HEK293 (cell line): ENCODE results near the gene TANC1.
A peak's percentile ranks its signal among the peaks of the same experiment; 100 is the strongest.

Experiments
- CTCF ChIA-PET: fragments of 350-600 bp; formaldehyde crosslinking; extraction: SDS; loops from one replicate; lab custom pipeline; 2021; ENCODE audit warnings: antibody characterized with exemption; lab: Yijun Ruan, JAX
- POLR2A ChIA-PET: fragments of 300-600 bp; formaldehyde crosslinking; extraction: SDS; loops from one replicate; lab custom pipeline; 2020; ENCODE audit warnings: antibody characterized with exemption, inconsistent platforms; lab: Yijun Ruan, JAX
- H3K27ac ChIP-seq: fragments of 200-500 bp; sonication (Bioruptor generic); 2 replicates; pipeline ENCODE4 v1.5.1; 2014; ENCODE audit warnings: low read depth, low read length, control low read depth, inconsistent platforms; ENCODE audit errors: extremely low read depth
- H3K36me3 ChIP-seq, 2 experiments: fragments of 200-500 bp in 1 of 2; sonication (Bioruptor generic) in 1 of 2; 1 replicate in 1 of 2; 2 replicates in 1 of 2; pipeline ENCODE4 v1.5.1; 2014 to 2017; ENCODE audit warnings: inconsistent platforms in 2 of 2, low read length in 2 of 2; ENCODE audit not compliant: control insufficient read depth in 2 of 2, insufficient read depth in 1 of 2
- H3K4me1 ChIP-seq: fragments of 200-500 bp; sonication (Bioruptor generic); 2 replicates; pipeline ENCODE4 v1.5.1; 2014; ENCODE audit warnings: mild to moderate bottlenecking, low read length, inconsistent platforms; ENCODE audit not compliant: control insufficient read depth, insufficient read depth
- H3K4me3 ChIP-seq: 2 replicates; pipeline ENCODE4 v1.5.1; 2011; ENCODE audit warnings: low read depth, mild to moderate bottlenecking, control low read depth, low read length, moderate library complexity
- H3K9me3 ChIP-seq: fragments of 200-500 bp; sonication (Bioruptor generic); 2 replicates; pipeline ENCODE4 v1.5.1; 2014; ENCODE audit warnings: low read depth, low read length, inconsistent platforms; ENCODE audit not compliant: control insufficient read depth, insufficient read depth
- KLF1 ChIP-seq: fragments of 450-650 bp; formaldehyde crosslinking; IDR thresholded peaks from 2 replicates; pipeline ENCODE4 v1.5.1; 2016; ENCODE audit warnings: missing biosample characterization, missing genetic modification characterization
- KLF10 ChIP-seq: fragments of 450-650 bp; IDR thresholded peaks from 2 replicates; pipeline ENCODE4 v1.5.1; 2018; ENCODE audit warnings: missing biosample characterization, mild to moderate bottlenecking, missing genetic modification characterization
- PRDM10 ChIP-seq: fragments of 450-650 bp; formaldehyde crosslinking; IDR thresholded peaks from 2 replicates; pipeline ENCODE4 v1.5.1; 2016; ENCODE audit warnings: missing biosample characterization, missing genetic modification characterization
- SP3 ChIP-seq: fragments of 450-650 bp; formaldehyde crosslinking; IDR thresholded peaks from 2 replicates; pipeline ENCODE4 v1.5.1; 2016; ENCODE audit warnings: missing biosample characterization, missing genetic modification characterization
- TRIM28 ChIP-seq: IDR thresholded peaks from 2 replicates; pipeline ENCODE4 v1.6.1; 2011; ENCODE audit warnings: low read length, control low read depth, borderline replicate concordance
- ZFP3 ChIP-seq: fragments of 450-650 bp; formaldehyde crosslinking; IDR thresholded peaks from 2 replicates; pipeline ENCODE4 v1.5.1; 2016; ENCODE audit warnings: low read depth, missing biosample characterization, missing genetic modification characterization
- ZNF112 ChIP-seq: fragments of 450-650 bp; formaldehyde crosslinking; IDR thresholded peaks from 2 replicates; pipeline ENCODE4 v1.5.0; 2017; ENCODE audit warnings: missing biosample characterization, missing genetic modification characterization
- ZNF114 ChIP-seq: fragments of 450-650 bp; formaldehyde crosslinking; IDR thresholded peaks from 2 replicates; pipeline ENCODE4 v1.5.0; 2017; ENCODE audit warnings: missing biosample characterization, missing genetic modification characterization
- ZNF16 ChIP-seq: fragments of 450-650 bp; formaldehyde crosslinking; IDR thresholded peaks from 2 replicates; pipeline ENCODE4 v1.5.1; 2016; ENCODE audit warnings: low read depth, missing biosample characterization, missing genetic modification characterization
- ZNF169 ChIP-seq: fragments of 450-650 bp; formaldehyde crosslinking; IDR thresholded peaks from 2 replicates; pipeline ENCODE4 v1.5.1; 2016; ENCODE audit warnings: missing biosample characterization, missing genetic modification characterization
- ZNF202 ChIP-seq: fragments of 450-650 bp; formaldehyde crosslinking; IDR thresholded peaks from 2 replicates; pipeline ENCODE4 v1.5.1; 2016; ENCODE audit warnings: missing biosample characterization, missing genetic modification characterization, borderline replicate concordance
- ZNF292 ChIP-seq: fragments of 450-650 bp; formaldehyde crosslinking; IDR thresholded peaks from 2 replicates; pipeline ENCODE4 v1.5.1; 2016; ENCODE audit warnings: low read depth, missing biosample characterization, missing genetic modification characterization, borderline replicate concordance
- ZNF341 ChIP-seq: fragments of 450-650 bp; formaldehyde crosslinking; IDR thresholded peaks from 2 replicates; pipeline ENCODE4; 2016; ENCODE audit warnings: low read depth, missing biosample characterization, missing genetic modification characterization
- ZNF433 ChIP-seq: fragments of 450-650 bp; formaldehyde crosslinking; IDR thresholded peaks from 2 replicates; pipeline ENCODE4 v1.5.1; 2016; ENCODE audit warnings: missing biosample characterization, missing genetic modification characterization, low read depth
- ZNF473 ChIP-seq: fragments of 450-650 bp; formaldehyde crosslinking; IDR thresholded peaks from 2 replicates; pipeline ENCODE4 v1.5.1; 2017; ENCODE audit warnings: missing biosample characterization, missing genetic modification characterization
- ZNF658 ChIP-seq: fragments of 450-650 bp; formaldehyde crosslinking; IDR thresholded peaks from 2 replicates; pipeline ENCODE4; 2016; ENCODE audit warnings: missing biosample characterization, missing genetic modification characterization
- ZNF76 ChIP-seq: fragments of 450-650 bp; formaldehyde crosslinking; IDR thresholded peaks from 2 replicates; pipeline ENCODE4; 2016; ENCODE audit warnings: low read depth, missing biosample characterization, missing genetic modification characterization, borderline replicate concordance
- ZNF791 ChIP-seq: fragments of 450-650 bp; formaldehyde crosslinking; IDR thresholded peaks from 2 replicates; pipeline ENCODE4 v1.5.1; 2016; ENCODE audit warnings: missing biosample characterization, missing genetic modification characterization
- ZNF830 ChIP-seq: fragments of 450-650 bp; IDR thresholded peaks from 2 replicates; pipeline ENCODE4 v1.5.0; 2018; ENCODE audit warnings: missing biosample characterization, missing genetic modification characterization, low read depth, mild to moderate bottlenecking, moderate library complexity
- ZSCAN30 ChIP-seq: fragments of 450-650 bp; IDR thresholded peaks from 2 replicates; pipeline ENCODE4 v1.5.1; 2018; ENCODE audit warnings: missing biosample characterization, mild to moderate bottlenecking, missing genetic modification characterization, moderate library complexity
- TF ChIP-seq, protein P1 (sequence below): fragments of 450-650 bp; formaldehyde crosslinking; IDR thresholded peaks from 2 replicates; pipeline ENCODE4 v1.5.1; 2016; ENCODE audit warnings: missing biosample characterization, missing genetic modification characterization
- TF ChIP-seq, protein P2 (sequence below): fragments of 450-650 bp; formaldehyde crosslinking; IDR thresholded peaks from 2 replicates; pipeline ENCODE4 v1.5.0; 2017; ENCODE audit warnings: missing biosample characterization, missing genetic modification characterization, borderline replicate concordance

The TANC1 gene

DNA sequence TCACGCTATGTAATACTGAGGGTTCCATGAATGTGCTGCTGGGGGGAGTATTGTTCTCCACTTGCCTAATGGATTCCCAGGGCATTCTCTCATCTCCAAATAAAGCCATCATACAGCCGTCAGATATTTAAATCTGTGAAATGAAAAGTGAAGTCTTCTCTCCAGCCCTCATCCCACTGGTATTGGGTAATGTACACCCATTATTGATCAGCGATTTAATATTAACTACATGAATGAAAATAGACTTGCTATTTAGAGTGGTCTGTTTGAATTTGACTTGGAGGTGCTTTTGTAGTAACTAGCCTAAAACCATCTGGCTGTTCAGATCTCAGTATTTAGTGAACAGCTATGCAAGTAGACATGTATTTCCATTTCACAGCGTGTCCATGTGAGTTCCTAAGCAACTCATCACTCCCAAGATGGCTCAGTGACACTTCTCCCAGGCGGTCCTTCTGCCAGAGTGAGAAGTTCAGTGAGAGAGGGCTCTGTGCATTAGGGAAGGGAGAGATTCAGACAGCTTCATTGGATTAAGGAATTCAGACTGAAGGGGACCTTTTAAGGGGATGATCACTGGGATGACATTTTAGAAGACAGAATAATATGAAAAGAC, 177.4 kb downstream of the TANC1 start (continued):
- TF ChIP-seq, protein P1, sequence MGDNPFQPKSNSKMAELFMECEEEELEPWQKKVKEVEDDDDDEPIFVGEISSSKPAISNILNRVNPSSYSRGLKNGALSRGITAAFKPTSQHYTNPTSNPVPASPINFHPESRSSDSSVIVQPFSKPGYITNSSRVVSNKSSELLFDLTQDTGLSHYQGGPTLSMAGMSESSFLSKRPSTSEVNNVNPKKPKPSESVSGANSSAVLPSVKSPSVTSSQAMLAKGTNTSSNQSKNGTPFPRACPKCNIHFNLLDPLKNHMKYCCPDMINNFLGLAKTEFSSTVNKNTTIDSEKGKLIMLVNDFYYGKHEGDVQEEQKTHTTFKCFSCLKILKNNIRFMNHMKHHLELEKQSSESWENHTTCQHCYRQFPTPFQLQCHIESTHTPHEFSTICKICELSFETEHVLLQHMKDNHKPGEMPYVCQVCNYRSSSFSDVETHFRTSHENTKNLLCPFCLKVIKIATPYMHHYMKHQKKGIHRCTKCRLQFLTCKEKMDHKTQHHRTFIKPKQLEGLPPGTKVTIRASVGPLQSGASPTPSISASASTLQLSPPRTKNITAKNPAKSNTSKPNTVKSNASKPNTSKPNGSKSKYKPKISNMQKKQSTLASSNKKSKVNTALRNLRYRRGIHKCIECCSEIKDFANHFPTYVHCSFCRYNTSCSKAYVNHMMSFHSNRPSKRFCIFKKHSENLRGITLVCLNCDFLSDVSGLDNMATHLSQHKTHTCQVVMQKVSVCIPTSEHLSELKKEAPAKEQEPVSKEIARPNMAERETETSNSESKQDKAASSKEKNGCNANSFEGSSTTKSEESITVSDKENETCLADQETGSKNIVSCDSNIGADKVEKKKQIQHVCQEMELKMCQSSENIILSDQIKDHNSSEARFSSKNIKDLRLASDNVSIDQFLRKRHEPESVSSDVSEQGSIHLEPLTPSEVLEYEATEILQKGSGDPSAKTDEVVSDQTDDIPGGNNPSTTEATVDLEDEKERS (tag by site-specific recombination), result no peak
- no peak for TF ChIP-seq ZSCAN30
- TF ChIP-seq ZNF202 (tag by site-specific recombination), result no peak
- TF ChIP-seq ZNF341, result no peak

- Histone ChIP-seq H3K36me3 (peaks cover 5 to 13% of the 10 kb centered on the region in 2 experiments), H3K9me3 (no peaks in the 10 kb centered on the region), H3K4me1 (no peaks in the 10 kb centered on the region), H3K4me3 (no peak overlapping the region), H3K27ac (no peak overlapping the region)
- TF ChIP-seq KLF1 (tag by site-specific recombination) (peak; percentile 100), ZNF16 (no peak), PRDM10 (tag by site-specific recombination) (0 out of 2 replicates have a peak, but pooled peaks have one; percentile 19)
- ChIA-PET CTCF (no interaction called here), POLR2A (interaction anchor here (1.2 kb wide), 1 partner anchor 10 kb away, joined by 3 read pairs; no protein-coding TSS in a partner anchor)
These were observed 178.7 kb downstream of the TANC1 start for GRCh38 chr2:159146996-159147666.

GRCh38 chr2:159147690-159148089, 179.2 kb downstream of the TANC1 start:
- Histone ChIP-seq H3K4me1 (no peaks in the 10 kb centered on the region), H3K4me3 (no peak overlapping the region), H3K36me3 (peaks cover 10 to 13% of the 10 kb centered on the region in 2 experiments)
- POLR2A ChIA-PET, result interaction anchor here (1.2 kb wide), 1 partner anchor 10 kb away, joined by 3 read pairs; no protein-coding TSS in a partner anchor
- no peak for TF ChIP-seq ZNF473 (tag by site-specific recombination)
- no peak for TF ChIP-seq ZNF76 (tag by site-specific recombination)
- TF ChIP-seq TRIM28, result no peak
- no peak for TF ChIP-seq ZNF433 (tag by site-specific recombination)
- TF ChIP-seq ZFP3 (tag by site-specific recombination), result no peak
- TF ChIP-seq KLF10 (tag by site-specific recombination), result no peak
- no peak for TF ChIP-seq ZNF341
- no peak for TF ChIP-seq ZNF292 (tag by site-specific recombination)
- TF ChIP-seq, protein P2, sequence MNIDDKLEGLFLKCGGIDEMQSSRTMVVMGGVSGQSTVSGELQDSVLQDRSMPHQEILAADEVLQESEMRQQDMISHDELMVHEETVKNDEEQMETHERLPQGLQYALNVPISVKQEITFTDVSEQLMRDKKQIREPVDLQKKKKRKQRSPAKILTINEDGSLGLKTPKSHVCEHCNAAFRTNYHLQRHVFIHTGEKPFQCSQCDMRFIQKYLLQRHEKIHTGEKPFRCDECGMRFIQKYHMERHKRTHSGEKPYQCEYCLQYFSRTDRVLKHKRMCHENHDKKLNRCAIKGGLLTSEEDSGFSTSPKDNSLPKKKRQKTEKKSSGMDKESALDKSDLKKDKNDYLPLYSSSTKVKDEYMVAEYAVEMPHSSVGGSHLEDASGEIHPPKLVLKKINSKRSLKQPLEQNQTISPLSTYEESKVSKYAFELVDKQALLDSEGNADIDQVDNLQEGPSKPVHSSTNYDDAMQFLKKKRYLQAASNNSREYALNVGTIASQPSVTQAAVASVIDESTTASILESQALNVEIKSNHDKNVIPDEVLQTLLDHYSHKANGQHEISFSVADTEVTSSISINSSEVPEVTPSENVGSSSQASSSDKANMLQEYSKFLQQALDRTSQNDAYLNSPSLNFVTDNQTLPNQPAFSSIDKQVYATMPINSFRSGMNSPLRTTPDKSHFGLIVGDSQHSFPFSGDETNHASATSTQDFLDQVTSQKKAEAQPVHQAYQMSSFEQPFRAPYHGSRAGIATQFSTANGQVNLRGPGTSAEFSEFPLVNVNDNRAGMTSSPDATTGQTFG (tag by site-specific recombination), result no peak
- TF ChIP-seq ZNF114 (tag by site-specific recombination), result no peak
- no peak for TF ChIP-seq ZNF830 (tag by site-specific recombination)
- TF ChIP-seq ZNF169, result no peak
- TF ChIP-seq SP3 (tag by site-specific recombination), result no peak
- TF ChIP-seq ZNF658 (tag by site-specific recombination), result no peak
- no peak for TF ChIP-seq ZNF791 (tag by site-specific recombination)
- TF ChIP-seq ZNF112 (tag by site-specific recombination), result no peak
- TF ChIP-seq, all 188 proteins: peak for 0
- Histone ChIP-seq H3K27ac (no peak overlapping the region), H3K9me3 (no peaks in the 10 kb centered on the region)
- CTCF ChIA-PET, result interaction anchor here (0.6 kb wide), 1 partner anchor 396 kb away, joined by 3 read pairs; no protein-coding TSS in a partner anchor
